Smooth muscle cell (in vitro differentiated cells): Measurements from ENCODE around the gene NR5A1. TPM values are rescaled to one million over a fixed set of nuclear protein-coding genes. Genes with fewer than 3 reads are reported as not detected.

Experiments used
- DNase-seq: peaks from one replicate; lab custom pipeline; 2025; ENCODE audit not compliant: unreplicated experiment; lab: John Stamatoyannopoulos, UW
- H2AFZ ChIP-seq: fragments of 200-600 bp; sonication (generic); 2 replicates; pipeline ENCODE4 v1.6.0; 2016; ENCODE audit warnings: antibody characterized with exemption, low read depth, mild to moderate bottlenecking
- H3F3A ChIP-seq: fragments of 200-600 bp; sonication (generic); 2 replicates; pipeline ENCODE4 v1.6.0; 2017; ENCODE audit warnings: antibody characterized with exemption, low read depth
- H3K27ac ChIP-seq: fragments of 200-600 bp; sonication (generic); 2 replicates; pipeline ENCODE4 v1.5.1; 2016; ENCODE audit warnings: low read depth, mild to moderate bottlenecking
- H3K27me3 ChIP-seq: fragments of 200-600 bp; sonication (generic); 2 replicates; pipeline ENCODE4 v1.6.1; 2016; ENCODE audit warnings: low read depth, mild to moderate bottlenecking
- H3K36me3 ChIP-seq: fragments of 200-600 bp; sonication (generic); 2 replicates; pipeline ENCODE4 v1.5.1; 2016; ENCODE audit warnings: low read depth
- H3K4me1 ChIP-seq: fragments of 200-600 bp; sonication (generic); 2 replicates; pipeline ENCODE4 v1.5.1; 2016; ENCODE audit warnings: low read depth
- H3K4me2 ChIP-seq: fragments of 200-600 bp; sonication (generic); 2 replicates; pipeline ENCODE4 v1.6.0; 2016; ENCODE audit warnings: mild to moderate bottlenecking
- H3K4me3 ChIP-seq: fragments of 200-600 bp; sonication (generic); 2 replicates; pipeline ENCODE4 v1.5.1; 2016; ENCODE audit warnings: mild to moderate bottlenecking
- H3K79me2 ChIP-seq: fragments of 200-600 bp; sonication (generic); 2 replicates; pipeline ENCODE4 v1.6.0; 2016; ENCODE audit warnings: low read depth, mild to moderate bottlenecking
- H3K9ac ChIP-seq: fragments of 200-600 bp; sonication (generic); 2 replicates; pipeline ENCODE4 v1.6.0; 2016; ENCODE audit warnings: low read depth
- H3K9me3 ChIP-seq: fragments of 200-600 bp; sonication (generic); replicated peaks from 2 replicates; pipeline ENCODE4 v1.5.1; 2016; ENCODE audit warnings: low read depth
- H4K20me1 ChIP-seq: fragments of 200-600 bp; sonication (generic); 2 replicates; pipeline ENCODE4 v1.6.0; 2016; ENCODE audit warnings: low read depth
- WGBS: methylation state at CpG from one replicate; pipeline ENCODE4 v1.1.7; 2016; ENCODE audit warnings: low lambda C conversion rate; 5-methylcytosine and 5-hydroxymethylcytosine counted together
- polyA plus RNA-seq: library from polyadenylated mRNA; unstranded; fragments of >200 nt; fragmentation: Nextera tagmentation; extraction: Ambion mirVana; gene quantifications from 2 replicates; pipeline ENCODE4 v1.2.1, GENCODE V29; 2016
- total RNA-seq: library from RNA; depleted of rRNA; stranded (reverse); fragments of >200 nt; gene quantifications from 2 replicates; pipeline ENCODE4 v1.2.3, GENCODE V29; 2014
- TF ChIP-seq, protein P1 (sequence below): fragments of 200-600 bp; sonication (generic); IDR thresholded peaks from 2 replicates; pipeline ENCODE4 v1.5.1; 2017; ENCODE audit warnings: borderline replicate concordance, mild to moderate bottlenecking, antibody characterized with exemption; ENCODE audit not compliant: insufficient read depth, poor library complexity, severe bottlenecking

NR5A1 gene
- total and polyA plus RNA-seq, 2 experiments from 2014 or later, result not detected

DNA sequence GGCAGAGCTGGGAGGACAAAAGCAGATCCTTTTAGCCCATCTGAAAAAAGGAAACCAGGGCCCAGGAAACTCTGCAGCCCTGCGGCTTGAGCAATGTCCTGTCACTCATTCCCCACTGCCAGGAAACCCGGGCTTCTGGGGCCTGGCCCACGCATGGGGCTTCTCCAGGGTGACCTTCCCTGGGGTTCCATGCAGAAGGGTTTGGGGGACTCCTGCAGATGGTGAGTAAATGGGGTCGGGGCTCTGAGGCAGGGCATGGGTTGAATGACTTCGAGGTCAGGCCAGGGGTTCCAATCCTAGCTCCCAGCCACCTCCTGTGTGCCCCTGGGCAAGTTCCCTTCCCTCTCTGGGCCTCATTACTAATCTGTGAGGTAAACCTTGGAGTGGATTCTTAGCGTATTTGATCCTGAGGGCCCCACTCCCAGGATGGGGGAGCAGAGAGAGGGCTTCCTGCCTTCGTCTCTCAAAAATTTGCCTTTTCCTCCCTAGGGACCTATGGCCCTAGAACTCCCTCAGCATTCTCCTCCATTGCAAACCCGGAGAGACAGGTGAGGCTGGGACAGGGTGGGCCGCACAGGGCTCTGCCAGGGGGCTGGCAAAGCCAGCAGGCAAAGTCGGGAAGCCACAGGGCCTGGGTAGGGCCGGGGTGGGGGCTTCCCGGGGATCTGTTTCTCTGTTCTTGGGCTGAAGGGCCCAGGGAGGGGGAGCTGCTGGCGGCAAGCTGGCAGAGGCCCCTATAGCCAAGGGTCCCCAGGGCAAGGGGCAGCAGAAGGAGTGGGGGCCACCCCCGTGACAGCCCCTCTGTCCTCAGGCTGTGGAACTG, 31.1 kb downstream of the NR5A1 start:
- H3K27ac ChIP-seq, result no peak overlapping the region
- peaks cover 6% of the 10 kb centered on the region for H3K27me3 ChIP-seq
- 87% methylated on average over 13 of the region's 14 CpGs for WGBS
- H3K9ac ChIP-seq, result no peak overlapping the region
- TF ChIP-seq, protein P1, sequence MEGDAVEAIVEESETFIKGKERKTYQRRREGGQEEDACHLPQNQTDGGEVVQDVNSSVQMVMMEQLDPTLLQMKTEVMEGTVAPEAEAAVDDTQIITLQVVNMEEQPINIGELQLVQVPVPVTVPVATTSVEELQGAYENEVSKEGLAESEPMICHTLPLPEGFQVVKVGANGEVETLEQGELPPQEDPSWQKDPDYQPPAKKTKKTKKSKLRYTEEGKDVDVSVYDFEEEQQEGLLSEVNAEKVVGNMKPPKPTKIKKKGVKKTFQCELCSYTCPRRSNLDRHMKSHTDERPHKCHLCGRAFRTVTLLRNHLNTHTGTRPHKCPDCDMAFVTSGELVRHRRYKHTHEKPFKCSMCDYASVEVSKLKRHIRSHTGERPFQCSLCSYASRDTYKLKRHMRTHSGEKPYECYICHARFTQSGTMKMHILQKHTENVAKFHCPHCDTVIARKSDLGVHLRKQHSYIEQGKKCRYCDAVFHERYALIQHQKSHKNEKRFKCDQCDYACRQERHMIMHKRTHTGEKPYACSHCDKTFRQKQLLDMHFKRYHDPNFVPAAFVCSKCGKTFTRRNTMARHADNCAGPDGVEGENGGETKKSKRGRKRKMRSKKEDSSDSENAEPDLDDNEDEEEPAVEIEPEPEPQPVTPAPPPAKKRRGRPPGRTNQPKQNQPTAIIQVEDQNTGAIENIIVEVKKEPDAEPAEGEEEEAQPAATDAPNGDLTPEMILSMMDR, result no peak
- no peaks in the 10 kb centered on the region for H3K36me3 ChIP-seq
- H3F3A ChIP-seq, result no peaks in the 10 kb centered on the region
- H4K20me1 ChIP-seq, result no peaks in the 10 kb centered on the region
- no peak for DNase-seq
- H3K9me3 ChIP-seq, result no peaks in the 10 kb centered on the region
- no peak overlapping the region for H3K4me3 ChIP-seq
- H3K79me2 ChIP-seq, result no peaks in the 10 kb centered on the region
- H3K4me1 ChIP-seq, result peaks cover 12% of the 10 kb centered on the region
- no peak overlapping the region for H2AFZ ChIP-seq
- H3K4me2 ChIP-seq, result no peak overlapping the region

DNA sequence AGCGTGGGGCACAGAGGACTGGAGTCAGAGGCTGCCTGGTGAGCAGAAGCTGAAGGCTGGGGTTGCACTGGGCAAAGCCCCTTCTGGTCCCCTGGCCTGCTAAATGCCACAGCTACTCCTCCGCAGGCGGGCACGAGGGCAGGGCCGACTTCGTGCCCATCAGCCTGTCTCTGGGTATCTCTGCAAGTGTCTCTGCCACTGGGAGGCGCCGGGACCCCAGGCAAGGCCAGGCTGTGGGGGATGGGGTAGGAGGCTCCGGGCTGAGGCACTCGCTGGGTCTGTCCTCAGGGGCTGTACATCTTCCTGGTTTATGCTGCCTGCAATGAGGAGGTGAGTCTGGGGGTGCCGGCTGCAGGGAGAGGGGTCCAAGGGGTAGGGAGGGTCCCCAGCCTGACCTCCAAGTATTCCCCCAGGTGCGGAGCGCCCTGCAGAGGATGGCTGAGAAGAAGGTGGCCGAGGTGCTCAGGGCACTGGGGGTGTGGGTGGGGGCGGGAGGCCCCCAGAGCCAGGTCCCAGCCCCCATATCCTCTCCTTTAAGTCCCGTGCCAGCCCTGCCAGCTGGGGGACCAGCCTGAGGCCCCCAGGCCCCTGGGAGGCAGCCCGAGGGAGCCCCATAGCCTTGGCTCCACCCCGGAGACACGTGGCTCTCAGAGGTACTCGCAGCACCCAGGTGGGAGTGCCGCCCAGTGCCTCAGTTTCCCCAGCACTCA, 31.9 kb downstream of the NR5A1 start:
- Histone ChIP-seq H3K4me1 (peaks cover 12% of the 10 kb centered on the region), H2AFZ (no peak overlapping the region), H4K20me1 (no peaks in the 10 kb centered on the region), H3F3A (no peaks in the 10 kb centered on the region), H3K27me3 (peaks cover 6% of the 10 kb centered on the region), H3K9me3 (no peaks in the 10 kb centered on the region), H3K4me2 (no peak overlapping the region), H3K79me2 (no peaks in the 10 kb centered on the region), H3K4me3 (no peak overlapping the region), H3K9ac (no peak overlapping the region), H3K27ac (no peak overlapping the region), H3K36me3 (no peaks in the 10 kb centered on the region)
- TF ChIP-seq, protein P1, result no peak
- DNase-seq, result no peak
- 78% methylated on average over 19 of the region's 21 CpGs for WGBS

- no peak overlapping the region for H3K27ac ChIP-seq
- H3K4me1 ChIP-seq, result peaks cover 12% of the 10 kb centered on the region
- H3K27me3 ChIP-seq, result peaks cover 6% of the 10 kb centered on the region
- no peak overlapping the region for H2AFZ ChIP-seq
- H3K4me3 ChIP-seq, result no peak overlapping the region
- H3K4me2 ChIP-seq, result no peak overlapping the region
- TF ChIP-seq, protein P1, result no peak
- H3K9ac ChIP-seq, result no peak overlapping the region
- 83% methylated on average over 4 of the region's 4 CpGs for WGBS
- H4K20me1 ChIP-seq, result no peaks in the 10 kb centered on the region
- no peaks in the 10 kb centered on the region for H3K79me2 ChIP-seq
- no peak for DNase-seq
- H3F3A ChIP-seq, result no peaks in the 10 kb centered on the region
- no peaks in the 10 kb centered on the region for H3K9me3 ChIP-seq
- H3K36me3 ChIP-seq, result no peaks in the 10 kb centered on the region
Observed at GRCh38 chr9:124474151-124474550, 33.0 kb downstream of the NR5A1 start.
